HepG2 (cell line): ENCODE measurements around the gene RBM8A. TPM values are rescaled to one million over a fixed set of nuclear protein-coding genes. Genes with fewer than 3 reads are reported as not detected.

Experiments used
- AGO2 ChIP-seq: fragments of 200-400 bp; formaldehyde crosslinking; optimal IDR thresholded peaks from 2 replicates; pipeline ENCODE3; 2017; ENCODE audit warnings: mild to moderate bottlenecking, low read depth, low read length, moderate library complexity
- ELF1 ChIP-seq: sonication (generic); formaldehyde crosslinking; IDR thresholded peaks from 2 replicates; pipeline ENCODE4 v1.4.0; 2020; ENCODE audit warnings: missing genetic modification reagents
- FOXA3 ChIP-seq: IDR thresholded peaks from 2 replicates; pipeline ENCODE4 v1.6.1; 2016; ENCODE audit warnings: missing genetic modification reagents, missing compliant biosample characterization
- LCORL ChIP-seq, 2 experiments: fragments of 450-650 bp in 1 of 2; sonication (generic) in 1 of 2; formaldehyde crosslinking in 1 of 2; IDR thresholded peaks; 2 replicates each; pipeline versions ENCODE4 v1.5.0 to v1.6.1; 2017 to 2020; ENCODE audit warnings: antibody characterized with exemption in 1 of 2, missing genetic modification reagents in 1 of 2
- RBFOX2 ChIP-seq: fragments of 200-400 bp; formaldehyde crosslinking; IDR thresholded peaks from 2 replicates; pipeline ENCODE4 v1.6.1; 2017; ENCODE audit warnings: low read depth, mild to moderate bottlenecking, low read length
- REL ChIP-seq: sonication (generic); formaldehyde crosslinking; conservative IDR thresholded peaks from 2 replicates; pipeline ENCODE4 v1.8.0; 2022; ENCODE audit warnings: mild to moderate bottlenecking, missing genetic modification reagents, moderate library complexity
- ZBTB20 ChIP-seq: sonication (generic); formaldehyde crosslinking; IDR thresholded peaks from 2 replicates; pipeline ENCODE4 v1.8.1; 2023; ENCODE audit warnings: missing genetic modification reagents, low read depth, mild to moderate bottlenecking, borderline replicate concordance
- ZMYM4 ChIP-seq: sonication (generic); formaldehyde crosslinking; IDR thresholded peaks from 2 replicates; pipeline ENCODE4 v1.8.1; 2023; ENCODE audit warnings: mild to moderate bottlenecking, missing genetic modification reagents
- ZNF121 ChIP-seq: sonication (generic); formaldehyde crosslinking; IDR thresholded peaks from 2 replicates; pipeline ENCODE4 v1.5.0; 2020; ENCODE audit warnings: mild to moderate bottlenecking, missing genetic modification reagents
- ZNF225 ChIP-seq: sonication (generic); formaldehyde crosslinking; IDR thresholded peaks from 2 replicates; pipeline ENCODE4 v1.4.0; 2020; ENCODE audit warnings: mild to moderate bottlenecking, missing genetic modification reagents
- ZNF460 ChIP-seq: sonication (generic); formaldehyde crosslinking; IDR thresholded peaks from 2 replicates; pipeline ENCODE4 v1.5.1; 2020; ENCODE audit warnings: missing genetic modification reagents, mild to moderate bottlenecking, borderline replicate concordance
- ZNF605 ChIP-seq: sonication (generic); formaldehyde crosslinking; IDR thresholded peaks from 2 replicates; pipeline ENCODE4 v1.8.0; 2022; ENCODE audit warnings: mild to moderate bottlenecking, missing genetic modification reagents
- ZNF839 ChIP-seq: sonication (generic); formaldehyde crosslinking; IDR thresholded peaks from 2 replicates; pipeline ENCODE4 v1.4.0; 2020; ENCODE audit warnings: missing genetic modification reagents, mild to moderate bottlenecking, borderline replicate concordance
- ZSCAN21 ChIP-seq: sonication (generic); formaldehyde crosslinking; IDR thresholded peaks from 2 replicates; pipeline ENCODE4 v1.8.0; 2022; ENCODE audit warnings: mild to moderate bottlenecking, missing genetic modification reagents, moderate library complexity, borderline replicate concordance
- ZZZ3 ChIP-seq: sonication (generic); formaldehyde crosslinking; IDR thresholded peaks from 2 replicates; pipeline ENCODE4 v1.4.0; 2020; ENCODE audit warnings: missing genetic modification reagents, mild to moderate bottlenecking, borderline replicate concordance
- polyA plus RNA-seq, 8 experiments: library from polyadenylated mRNA; depleted of rRNA in 3 of 8; stranded (reverse) in 7 of 8; unstranded in 1 of 8; fragments of >200 nt; fragmentation: Illumina TruSeq in 4 of 8; extraction: Trizol in 4 of 8; gene quantifications; 2 replicates each; pipeline versions ENCODE4 v1.2.1 to v1.2.3, GENCODE V29; 2011 to 2016; ENCODE audit warnings: low read depth in 4 of 8, missing spikeins in 1 of 8, mixed read lengths in 1 of 8; ENCODE audit not compliant: insufficient read depth in 1 of 8
- total RNA-seq, 5 experiments: library from RNA; depleted of rRNA; stranded (reverse); fragments of >200 nt; fragmentation: Illumina TruSeq; extraction: Trizol; gene quantifications; 2 replicates each; pipeline ENCODE4 v1.2.3, GENCODE V29; 2016; ENCODE audit warnings: low read depth in 1 of 5
- TF ChIP-seq, protein P1 (sequence below): sonication (generic); formaldehyde crosslinking; IDR thresholded peaks from 2 replicates; pipeline ENCODE4 v1.5.0; 2020; ENCODE audit warnings: missing genetic modification reagents, mild to moderate bottlenecking, borderline replicate concordance
- TF ChIP-seq, protein P2 (sequence below): sonication (generic); formaldehyde crosslinking; IDR thresholded peaks from 2 replicates; pipeline ENCODE4 v1.4.0; 2020; ENCODE audit warnings: missing genetic modification reagents
- TF ChIP-seq, protein P3 (sequence below): sonication (generic); formaldehyde crosslinking; IDR thresholded peaks from 2 replicates; pipeline ENCODE4 v1.4.0; 2020; ENCODE audit warnings: missing genetic modification reagents, mild to moderate bottlenecking, borderline replicate concordance
- TF ChIP-seq, protein P4 (sequence below): sonication (generic); formaldehyde crosslinking; IDR thresholded peaks from 2 replicates; pipeline ENCODE4 v1.4.0; 2020; ENCODE audit warnings: missing genetic modification reagents
- TF ChIP-seq, protein P5 (sequence below): IDR thresholded peaks from 2 replicates; pipeline ENCODE4 v1.6.1; 2012; ENCODE audit warnings: inconsistent platforms

The RBM8A gene
- total and polyA plus RNA-seq, 2 of the 13 experiments (the other 11 are each of a cell fraction or from before 2014, with no cell fraction given), result 106 to 162 TPM

DNA sequence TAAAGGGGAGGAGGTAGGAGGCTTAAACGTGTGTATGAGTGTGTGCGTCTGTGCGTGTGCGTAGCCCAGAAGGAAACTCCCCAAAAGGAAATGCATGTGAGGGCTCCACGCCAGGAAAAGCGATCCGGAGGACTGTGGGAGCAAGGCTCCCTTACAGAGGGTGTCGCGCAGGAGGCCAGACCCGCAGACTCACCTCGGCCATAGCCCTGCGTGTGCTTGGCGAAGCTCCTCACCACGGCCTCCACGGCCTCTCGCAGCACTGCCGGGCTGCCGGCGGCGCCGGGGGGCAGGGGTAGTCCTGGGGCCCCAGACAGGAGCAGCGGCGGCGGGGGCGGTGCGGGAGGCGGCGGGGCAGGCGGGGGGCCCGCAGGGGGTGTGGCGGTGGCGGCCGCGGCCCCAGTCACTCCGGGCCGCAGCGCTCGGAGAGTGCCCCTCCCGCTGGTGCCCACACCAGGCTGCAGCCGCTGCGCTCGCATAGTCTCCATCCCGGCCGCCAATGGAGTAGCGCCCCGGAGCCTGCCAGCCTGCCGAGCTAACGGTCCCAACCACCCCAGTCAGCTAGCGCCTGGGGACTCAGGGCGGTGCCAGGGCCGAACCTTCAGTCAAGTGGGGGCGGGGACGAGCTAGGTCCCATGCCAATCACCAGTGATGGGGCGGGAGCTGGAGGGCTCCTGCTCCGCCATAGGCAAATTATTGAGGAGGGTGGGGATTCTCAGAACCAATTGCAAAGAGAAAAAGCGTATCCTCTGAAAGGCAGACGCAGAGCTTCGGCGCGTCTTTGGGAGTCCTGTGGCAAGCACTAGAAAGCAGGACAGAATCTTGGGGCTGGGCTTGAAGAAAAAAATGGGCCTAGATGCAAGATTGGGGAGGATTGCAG is 30.4 kb upstream of the RBM8A start, which contains the start of gene LIX1L (continued):
- TF ChIP-seq, protein P1, sequence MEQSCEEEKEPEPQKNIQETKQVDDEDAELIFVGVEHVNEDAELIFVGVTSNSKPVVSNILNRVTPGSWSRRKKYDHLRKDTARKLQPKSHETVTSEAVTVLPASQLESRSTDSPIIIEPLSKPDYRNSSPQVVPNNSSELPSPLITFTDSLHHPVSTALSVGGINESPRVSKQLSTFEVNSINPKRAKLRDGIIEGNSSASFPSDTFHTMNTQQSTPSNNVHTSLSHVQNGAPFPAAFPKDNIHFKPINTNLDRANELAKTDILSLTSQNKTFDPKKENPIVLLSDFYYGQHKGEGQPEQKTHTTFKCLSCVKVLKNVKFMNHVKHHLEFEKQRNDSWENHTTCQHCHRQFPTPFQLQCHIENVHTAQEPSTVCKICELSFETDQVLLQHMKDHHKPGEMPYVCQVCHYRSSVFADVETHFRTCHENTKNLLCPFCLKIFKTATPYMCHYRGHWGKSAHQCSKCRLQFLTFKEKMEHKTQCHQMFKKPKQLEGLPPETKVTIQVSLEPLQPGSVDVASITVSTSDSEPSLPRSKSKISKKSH (CRISPR knock-in tag), result no peak
- no peak for TF ChIP-seq ZNF225 (CRISPR knock-in tag)
- no peak for TF ChIP-seq ZNF839 (CRISPR knock-in tag)
- TF ChIP-seq, protein P2, sequence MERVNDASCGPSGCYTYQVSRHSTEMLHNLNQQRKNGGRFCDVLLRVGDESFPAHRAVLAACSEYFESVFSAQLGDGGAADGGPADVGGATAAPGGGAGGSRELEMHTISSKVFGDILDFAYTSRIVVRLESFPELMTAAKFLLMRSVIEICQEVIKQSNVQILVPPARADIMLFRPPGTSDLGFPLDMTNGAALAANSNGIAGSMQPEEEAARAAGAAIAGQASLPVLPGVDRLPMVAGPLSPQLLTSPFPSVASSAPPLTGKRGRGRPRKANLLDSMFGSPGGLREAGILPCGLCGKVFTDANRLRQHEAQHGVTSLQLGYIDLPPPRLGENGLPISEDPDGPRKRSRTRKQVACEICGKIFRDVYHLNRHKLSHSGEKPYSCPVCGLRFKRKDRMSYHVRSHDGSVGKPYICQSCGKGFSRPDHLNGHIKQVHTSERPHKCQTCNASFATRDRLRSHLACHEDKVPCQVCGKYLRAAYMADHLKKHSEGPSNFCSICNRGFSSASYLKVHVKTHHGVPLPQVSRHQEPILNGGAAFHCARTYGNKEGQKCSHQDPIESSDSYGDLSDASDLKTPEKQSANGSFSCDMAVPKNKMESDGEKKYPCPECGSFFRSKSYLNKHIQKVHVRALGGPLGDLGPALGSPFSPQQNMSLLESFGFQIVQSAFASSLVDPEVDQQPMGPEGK (CRISPR knock-in tag), result peak; percentile 60
- peak; percentile 69; the same call in 1 of the 2 replicates for TF ChIP-seq ZSCAN21
- 0 out of 2 replicates have a peak, but pooled peaks have one; percentile 25 for TF ChIP-seq ELF1 (CRISPR knock-in tag)
- no peak for TF ChIP-seq ZNF605 (CRISPR knock-in tag)
- TF ChIP-seq ZNF460 (CRISPR knock-in tag), result no peak
- peak; percentile 79 for TF ChIP-seq RBFOX2
- TF ChIP-seq, protein P3, sequence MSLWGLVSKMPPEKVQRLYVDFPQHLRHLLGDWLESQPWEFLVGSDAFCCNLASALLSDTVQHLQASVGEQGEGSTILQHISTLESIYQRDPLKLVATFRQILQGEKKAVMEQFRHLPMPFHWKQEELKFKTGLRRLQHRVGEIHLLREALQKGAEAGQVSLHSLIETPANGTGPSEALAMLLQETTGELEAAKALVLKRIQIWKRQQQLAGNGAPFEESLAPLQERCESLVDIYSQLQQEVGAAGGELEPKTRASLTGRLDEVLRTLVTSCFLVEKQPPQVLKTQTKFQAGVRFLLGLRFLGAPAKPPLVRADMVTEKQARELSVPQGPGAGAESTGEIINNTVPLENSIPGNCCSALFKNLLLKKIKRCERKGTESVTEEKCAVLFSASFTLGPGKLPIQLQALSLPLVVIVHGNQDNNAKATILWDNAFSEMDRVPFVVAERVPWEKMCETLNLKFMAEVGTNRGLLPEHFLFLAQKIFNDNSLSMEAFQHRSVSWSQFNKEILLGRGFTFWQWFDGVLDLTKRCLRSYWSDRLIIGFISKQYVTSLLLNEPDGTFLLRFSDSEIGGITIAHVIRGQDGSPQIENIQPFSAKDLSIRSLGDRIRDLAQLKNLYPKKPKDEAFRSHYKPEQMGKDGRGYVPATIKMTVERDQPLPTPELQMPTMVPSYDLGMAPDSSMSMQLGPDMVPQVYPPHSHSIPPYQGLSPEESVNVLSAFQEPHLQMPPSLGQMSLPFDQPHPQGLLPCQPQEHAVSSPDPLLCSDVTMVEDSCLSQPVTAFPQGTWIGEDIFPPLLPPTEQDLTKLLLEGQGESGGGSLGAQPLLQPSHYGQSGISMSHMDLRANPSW (CRISPR knock-in tag), result no peak
- TF ChIP-seq REL (CRISPR knock-in tag), result no peak
- TF ChIP-seq ZMYM4, result peak; percentile 15; the same call in 1 of the 2 replicates
- TF ChIP-seq LCORL (IDR thresholded peaks at IDR 0.05), result no peak
- peak; percentile 60 for TF ChIP-seq LCORL (CRISPR knock-in tag; IDR thresholded peaks at IDR 0.05)
- no peak for TF ChIP-seq FOXA3 (CRISPR knock-in tag)
- TF ChIP-seq ZNF121 (CRISPR knock-in tag), result no peak
- no peak for TF ChIP-seq ZBTB20 (CRISPR knock-in tag)
- TF ChIP-seq, protein P4, sequence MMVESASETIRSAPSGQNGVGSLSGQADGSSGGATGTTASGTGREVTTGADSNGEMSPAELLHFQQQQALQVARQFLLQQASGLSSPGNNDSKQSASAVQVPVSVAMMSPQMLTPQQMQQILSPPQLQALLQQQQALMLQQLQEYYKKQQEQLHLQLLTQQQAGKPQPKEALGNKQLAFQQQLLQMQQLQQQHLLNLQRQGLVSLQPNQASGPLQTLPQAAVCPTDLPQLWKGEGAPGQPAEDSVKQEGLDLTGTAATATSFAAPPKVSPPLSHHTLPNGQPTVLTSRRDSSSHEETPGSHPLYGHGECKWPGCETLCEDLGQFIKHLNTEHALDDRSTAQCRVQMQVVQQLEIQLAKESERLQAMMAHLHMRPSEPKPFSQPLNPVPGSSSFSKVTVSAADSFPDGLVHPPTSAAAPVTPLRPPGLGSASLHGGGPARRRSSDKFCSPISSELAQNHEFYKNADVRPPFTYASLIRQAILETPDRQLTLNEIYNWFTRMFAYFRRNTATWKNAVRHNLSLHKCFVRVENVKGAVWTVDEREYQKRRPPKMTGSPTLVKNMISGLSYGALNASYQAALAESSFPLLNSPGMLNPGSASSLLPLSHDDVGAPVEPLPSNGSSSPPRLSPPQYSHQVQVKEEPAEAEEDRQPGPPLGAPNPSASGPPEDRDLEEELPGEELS (CRISPR knock-in tag), result no peak
- peak; percentile 20 for TF ChIP-seq AGO2
- TF ChIP-seq, protein P5, sequence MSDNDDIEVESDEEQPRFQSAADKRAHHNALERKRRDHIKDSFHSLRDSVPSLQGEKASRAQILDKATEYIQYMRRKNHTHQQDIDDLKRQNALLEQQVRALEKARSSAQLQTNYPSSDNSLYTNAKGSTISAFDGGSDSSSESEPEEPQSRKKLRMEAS, result 0 out of 2 replicates have a peak, but pooled peaks have one; percentile 12
- no peak for TF ChIP-seq ZZZ3 (CRISPR knock-in tag)
